Liver (tissue), 3 donors: ENCODE data around the gene TAS2R1.

ENCODE experiments used
- CTCF ChIP-seq: fragments of 150-350 bp; IDR thresholded peaks from 2 replicates; pipeline ENCODE4 v1.5.1; 2017; ENCODE audit warnings: improper control_type of control experiment, low read depth, low read length; ENCODE audit not compliant: missing input control
- HNF4G ChIP-seq: IDR thresholded peaks from 2 replicates; pipeline ENCODE4 v1.6.1; 2016; ENCODE audit warnings: antibody characterized with exemption
- JUND ChIP-seq, 2 donors: IDR thresholded peaks; 2 replicates each; pipeline ENCODE4 v1.6.1; 2016; ENCODE audit warnings: antibody characterized with exemption in 2 of 2
- MAX ChIP-seq: IDR thresholded peaks from 2 replicates; pipeline ENCODE4 v1.6.1; 2016; ENCODE audit warnings: antibody characterized with exemption
- donor health status: healthy.
- donor health status: healthy.

DNA sequence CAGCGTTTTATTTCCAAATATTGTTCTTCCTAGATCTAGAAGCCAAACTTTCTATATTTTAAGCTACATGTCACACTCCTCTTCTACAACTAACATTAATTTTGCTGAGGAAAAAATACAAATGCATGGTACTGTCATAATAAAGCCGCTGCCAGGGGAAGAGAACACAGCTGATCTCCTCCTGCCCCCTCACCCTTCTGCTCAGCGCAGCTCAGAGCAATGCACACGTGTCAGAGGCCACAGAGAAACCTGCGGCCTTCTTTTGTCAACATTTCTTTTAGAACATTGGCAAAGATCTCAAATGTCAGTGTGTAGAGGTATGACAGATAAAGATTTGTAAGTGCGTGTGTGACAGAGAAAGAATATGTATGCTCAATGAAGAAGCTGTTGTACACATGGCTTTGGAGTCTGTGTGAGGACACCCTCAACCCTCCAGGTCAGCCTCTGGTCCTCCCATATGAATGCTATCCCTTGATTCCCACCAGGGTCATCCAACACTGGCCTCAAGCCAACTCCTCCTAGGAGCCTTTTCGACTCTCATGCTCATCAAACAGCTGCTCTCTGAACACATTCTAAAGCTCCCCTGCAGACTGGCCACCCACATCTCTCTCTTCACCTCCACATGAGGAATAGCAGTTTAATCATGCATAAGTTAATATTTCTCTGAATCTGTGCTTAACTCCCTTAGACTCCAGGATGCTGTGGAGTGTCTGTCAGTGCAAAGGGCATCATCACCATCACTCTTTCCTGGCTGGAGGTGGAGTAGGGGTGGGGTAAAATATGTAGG, 40.9 kb downstream of the TAS2R1 start:
- no peak for TF ChIP-seq CTCF
- TF ChIP-seq HNF4G: no peak
- TF ChIP-seq JUND (IDR thresholded peaks at IDR 0.05): no peak
- no peak for TF ChIP-seq MAX
